Sigmoid colon (tissue), 7 donors: Measurements from ENCODE around the gene DAPK1. TPM values are rescaled to one million over a fixed set of nuclear protein-coding genes. Genes with fewer than 3 reads are reported as not detected.

Source experiments
- DNase-seq: peaks from one replicate; pipeline ENCODE4 v3.0.0-alpha.2; 2019
- H3K27ac ChIP-seq, 4 donors: fragments of 200-600 bp; sonication (generic); one replicate each; pipeline ENCODE4 v1.5.1; 2016 to 2019; ENCODE audit warnings: mild to moderate bottlenecking in 1 of 4
- H3K27me3 ChIP-seq, 3 donors: fragments of 200-600 bp; sonication (generic); one replicate each; pipeline ENCODE4 v1.5.1; 2019; ENCODE audit warnings: mild to moderate bottlenecking in 1 of 3
- H3K36me3 ChIP-seq, 4 donors: fragments of 200-600 bp; sonication (generic); one replicate each; pipeline ENCODE4 v1.5.1; 2016 to 2019
- H3K4me1 ChIP-seq, 4 donors: fragments of 200-600 bp; sonication (generic); one replicate each; pipeline ENCODE4 v1.5.1; 2017 to 2019
- H3K4me3 ChIP-seq, 4 donors: fragments of 200-600 bp; sonication (generic); one replicate each; pipeline ENCODE4 v1.5.1; 2017 to 2019; ENCODE audit warnings: mild to moderate bottlenecking in 2 of 4, moderate library complexity in 1 of 4
- H3K9me3 ChIP-seq, 4 donors: fragments of 200-600 bp in 3 of 4; sonication (generic) in 3 of 4; one replicate each; pipeline versions ENCODE4 v1.5.1 to v1.6.1; 2013 to 2019
- EP300 ChIP-seq, 4 donors: sonication (generic); formaldehyde crosslinking; IDR thresholded peaks; one replicate each; pipeline ENCODE4 v1.6.1; 2017; ENCODE audit warnings: antibody characterized with exemption in 4 of 4
- POLR2A ChIP-seq, 2 donors: fragments of 450-650 bp; IDR thresholded peaks; one replicate each; pipeline ENCODE4 v1.6.1; 2016; ENCODE audit warnings: antibody characterized with exemption in 2 of 2, mild to moderate bottlenecking in 2 of 2, moderate library complexity in 2 of 2
- POLR2AphosphoS5 ChIP-seq, 4 donors: sonication (generic); formaldehyde crosslinking; IDR thresholded peaks; one replicate each; pipeline ENCODE4 v1.6.1; 2017; ENCODE audit warnings: antibody characterized with exemption in 4 of 4
- WGBS, 2 donors: extraction: QIAGEN DNeasy Blood & Tissue Kit; methylation state at CpG; one replicate each; pipeline ENCODE4 v1.1.7; 2013; 5-methylcytosine and 5-hydroxymethylcytosine counted together
- intact Hi-C: fragments of 100-400 bp; cut with DNase I; formaldehyde crosslinking; loops from one replicate; pipeline ENCODE4 v1.15.1; 2023
- polyA plus RNA-seq, 3 donors: library from polyadenylated mRNA; stranded (reverse); fragments of 200-250 nt; gene quantifications; one replicate each; pipeline ENCODE4 v1.2.3, GENCODE V29; 2013
- total RNA-seq, 4 donors: library from RNA; depleted of rRNA; stranded (reverse); fragments of >200 nt; gene quantifications; one replicate each; pipeline ENCODE4 v1.1.0, GENCODE V29; 2016
- TF ChIP-seq, protein P1 (sequence below), 4 experiments: fragments of 450-650 bp in 3 of 4; fragments of 200-600 bp in 1 of 4; IDR thresholded peaks; one replicate each; pipeline ENCODE4 v1.5.1; 2016 to 2019; ENCODE audit warnings: antibody characterized with exemption in 4 of 4, mild to moderate bottlenecking in 3 of 4, moderate library complexity in 2 of 4
- donor health status: healthy with polysubstance abuse.
- donor health status: Bipolar disorder and iron deficiency.
- donor health status: healthy.

DAPK1 gene
- total and polyA plus RNA-seq, 7 donors: 4.8 to 92.5 (median 78.1) TPM

GRCh38 chr9:87643107-87643650 is 145.5 kb downstream of the DAPK1 start:
- WGBS, 2 donors: 84 to 93% methylated on average over 9 of the region's 9 CpGs
- H3K27ac ChIP-seq: peak overlapping the region; percentile 51 to 62 (median 55)
- intact Hi-C loops: no loop called here
- H3K27me3 ChIP-seq: no peaks in the 10 kb centered on the region
- H3K4me3 ChIP-seq: no peak overlapping the region
- no peaks in the 10 kb centered on the region for H3K9me3 ChIP-seq
- H3K4me1 ChIP-seq: peaks cover 0 to 44% (median 31%) of the 10 kb centered on the region in 4 donors
- H3K36me3 ChIP-seq: peaks cover 0 to 43% (median 13%) of the 10 kb centered on the region in 4 donors
- no peak for DNase-seq
- TF ChIP-seq POLR2AphosphoS5 (IDR thresholded peaks at IDR 0.05) (peak in 1 of 4 donors; percentile 44), EP300 (IDR thresholded peaks at IDR 0.05) (no peak), POLR2A (IDR thresholded peaks at IDR 0.05) (no peak)
- TF ChIP-seq, protein P1, sequence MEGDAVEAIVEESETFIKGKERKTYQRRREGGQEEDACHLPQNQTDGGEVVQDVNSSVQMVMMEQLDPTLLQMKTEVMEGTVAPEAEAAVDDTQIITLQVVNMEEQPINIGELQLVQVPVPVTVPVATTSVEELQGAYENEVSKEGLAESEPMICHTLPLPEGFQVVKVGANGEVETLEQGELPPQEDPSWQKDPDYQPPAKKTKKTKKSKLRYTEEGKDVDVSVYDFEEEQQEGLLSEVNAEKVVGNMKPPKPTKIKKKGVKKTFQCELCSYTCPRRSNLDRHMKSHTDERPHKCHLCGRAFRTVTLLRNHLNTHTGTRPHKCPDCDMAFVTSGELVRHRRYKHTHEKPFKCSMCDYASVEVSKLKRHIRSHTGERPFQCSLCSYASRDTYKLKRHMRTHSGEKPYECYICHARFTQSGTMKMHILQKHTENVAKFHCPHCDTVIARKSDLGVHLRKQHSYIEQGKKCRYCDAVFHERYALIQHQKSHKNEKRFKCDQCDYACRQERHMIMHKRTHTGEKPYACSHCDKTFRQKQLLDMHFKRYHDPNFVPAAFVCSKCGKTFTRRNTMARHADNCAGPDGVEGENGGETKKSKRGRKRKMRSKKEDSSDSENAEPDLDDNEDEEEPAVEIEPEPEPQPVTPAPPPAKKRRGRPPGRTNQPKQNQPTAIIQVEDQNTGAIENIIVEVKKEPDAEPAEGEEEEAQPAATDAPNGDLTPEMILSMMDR (IDR thresholded peaks at IDR 0.05): no peak

DNA sequence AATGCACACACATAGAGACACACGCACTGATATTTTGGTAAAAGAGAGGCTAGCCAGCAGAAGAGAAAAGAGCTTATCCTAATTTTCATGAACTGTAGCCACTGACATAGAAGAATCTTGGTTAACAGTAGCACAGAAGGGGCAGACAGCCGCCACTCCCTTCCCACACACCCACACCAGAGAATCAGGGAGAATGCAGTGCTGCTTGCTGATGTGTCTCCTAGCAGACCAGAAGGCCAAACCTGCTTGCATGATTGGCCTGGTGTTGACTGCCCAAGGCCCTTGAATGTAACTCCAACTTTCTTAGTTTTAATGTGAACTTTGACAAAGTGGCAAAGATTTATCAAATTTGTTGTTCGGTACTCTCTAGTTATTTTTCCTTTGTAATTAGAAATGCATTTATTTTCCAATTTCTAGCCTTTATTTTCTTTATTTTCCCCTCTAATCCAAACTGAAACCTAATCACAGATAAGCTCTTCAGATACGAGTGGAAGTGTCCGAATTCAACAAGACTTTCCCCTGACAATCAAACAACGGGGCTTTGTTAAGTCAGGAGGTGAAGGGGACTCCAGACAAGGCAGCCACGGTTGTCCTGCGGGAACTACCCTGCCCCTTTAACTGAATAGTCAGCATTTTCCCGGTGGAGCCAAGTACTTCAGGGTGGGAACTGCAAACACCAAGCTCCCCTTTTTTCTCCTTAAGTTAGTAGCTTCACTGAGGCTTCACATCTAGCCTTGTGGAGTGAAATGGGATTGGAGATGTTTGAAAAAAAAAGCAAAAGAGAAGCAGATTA is 146.3 kb downstream of the DAPK1 start:
- Histone ChIP-seq H3K27me3 (no peaks in the 10 kb centered on the region), H3K27ac (peak overlapping the region; percentile 51 to 62 (median 55)), H3K36me3 (peaks cover 7 to 47% (median 20%) of the 10 kb centered on the region in 4 donors), H3K4me3 (no peak overlapping the region), H3K9me3 (no peaks in the 10 kb centered on the region), H3K4me1 (peaks cover 0 to 42% (median 30%) of the 10 kb centered on the region in 4 donors)
- TF ChIP-seq POLR2AphosphoS5 (IDR thresholded peaks at IDR 0.05): no peak
- DNase-seq: no peak
- intact Hi-C loops: no loop called here
- 86 to 90% methylated on average over 9 of the region's 9 CpGs for WGBS, 2 donors

DNA sequence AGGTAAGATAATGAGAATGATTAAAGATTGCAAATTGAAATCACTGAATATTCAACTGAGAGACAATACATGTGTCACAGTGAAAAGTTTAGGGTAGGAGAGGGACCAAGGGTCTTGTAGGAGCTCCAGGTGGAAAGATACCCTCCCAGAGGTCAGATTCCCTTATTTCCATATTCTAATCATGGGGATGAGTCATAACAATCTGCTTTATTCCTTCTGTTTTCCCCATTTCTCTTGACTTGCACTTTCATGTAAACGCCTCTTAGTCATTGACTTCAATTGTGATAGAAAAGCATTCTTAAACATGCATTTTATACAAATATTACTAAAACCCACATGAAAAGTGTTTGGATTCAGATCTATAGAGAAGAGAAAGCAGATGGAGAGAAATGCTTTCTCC is 147.0 kb downstream of the DAPK1 start:
- peaks cover 12 to 54% (median 23%) of the 10 kb centered on the region in 4 donors for H3K36me3 ChIP-seq
- intact Hi-C loops: no loop called here
- no peak for TF ChIP-seq POLR2AphosphoS5 (IDR thresholded peaks at IDR 0.05)
- TF ChIP-seq, protein P1 (IDR thresholded peaks at IDR 0.05): no peak
- no peak for TF ChIP-seq EP300 (IDR thresholded peaks at IDR 0.05)
- no peak for TF ChIP-seq POLR2A (IDR thresholded peaks at IDR 0.05)
- H3K4me1 ChIP-seq: peaks cover 0 to 37% (median 23%) of the 10 kb centered on the region in 4 donors
- no peak overlapping the region for H3K27ac ChIP-seq
- no peak overlapping the region for H3K4me3 ChIP-seq
- DNase-seq: no peak
- WGBS, 2 donors: 89 to 94% methylated on average over 1 of the region's 1 CpG
- H3K27me3 ChIP-seq: no peaks in the 10 kb centered on the region
- no peaks in the 10 kb centered on the region for H3K9me3 ChIP-seq

DNA sequence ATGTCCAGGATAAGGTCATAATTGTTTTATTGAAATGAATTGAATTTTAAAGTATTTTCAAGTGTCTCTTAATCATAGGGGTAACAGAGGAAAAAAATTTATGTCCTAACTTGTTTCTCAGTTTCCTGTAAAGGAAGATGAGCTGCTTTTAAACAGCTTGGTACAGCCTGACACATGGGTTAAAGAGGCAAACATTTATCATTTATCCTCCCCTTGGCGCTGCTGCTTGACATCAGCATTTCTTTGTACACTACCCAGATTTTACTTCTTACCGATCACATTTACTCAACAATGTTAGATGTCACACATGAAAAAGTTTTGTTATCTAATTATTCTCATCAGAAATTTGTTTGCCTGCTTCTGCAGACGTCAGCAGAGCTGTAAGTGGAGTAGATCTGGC is 148.9 kb downstream of the DAPK1 start:
- no peaks in the 10 kb centered on the region for H3K27me3 ChIP-seq
- no peaks in the 10 kb centered on the region for H3K9me3 ChIP-seq
- peaks cover 0 to 25% (median 10%) of the 10 kb centered on the region in 4 donors for H3K4me1 ChIP-seq
- 83 to 90% methylated on average over 3 of the region's 3 CpGs for WGBS, 2 donors
- intact Hi-C loops: no loop called here
- peaks cover 12 to 60% (median 24%) of the 10 kb centered on the region in 4 donors for H3K36me3 ChIP-seq
- DNase-seq: no peak
- no peak overlapping the region for H3K4me3 ChIP-seq
- H3K27ac ChIP-seq: no peak overlapping the region
- TF ChIP-seq, protein P1 (IDR thresholded peaks at IDR 0.05): no peak
- TF ChIP-seq EP300 (IDR thresholded peaks at IDR 0.05) (no peak), POLR2AphosphoS5 (IDR thresholded peaks at IDR 0.05) (no peak), POLR2A (IDR thresholded peaks at IDR 0.05) (no peak)

DNA sequence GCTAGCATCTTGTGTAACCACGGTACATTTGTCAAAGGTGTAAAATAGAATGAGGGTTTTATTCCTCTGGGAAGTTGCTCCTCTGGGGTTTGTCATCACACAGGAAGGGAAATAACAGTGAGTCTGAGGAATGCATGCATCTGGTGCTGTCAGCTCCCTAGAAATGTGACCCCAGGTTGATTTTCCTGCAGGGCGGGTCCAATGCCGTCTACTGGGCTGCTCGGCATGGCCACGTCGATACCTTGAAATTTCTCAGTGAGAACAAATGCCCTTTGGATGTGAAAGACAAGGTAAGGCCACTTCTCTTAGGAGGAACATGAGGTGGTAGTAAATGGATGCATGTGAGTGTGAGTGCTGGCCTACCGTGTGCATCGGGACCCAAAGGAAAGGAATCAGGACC is 149.4 kb downstream of the DAPK1 start:
- WGBS, 2 donors: 80 to 84% methylated on average over 8 of the region's 8 CpGs
- peaks cover 12 to 61% (median 24%) of the 10 kb centered on the region in 4 donors for H3K36me3 ChIP-seq

More for the DNA sequence above, 149.4 kb downstream of the DAPK1 start:
- Histone ChIP-seq H3K27me3 (no peaks in the 10 kb centered on the region), H3K4me3 (no peak overlapping the region), H3K9me3 (no peaks in the 10 kb centered on the region), H3K4me1 (peaks cover 0 to 21% (median 10%) of the 10 kb centered on the region in 4 donors), H3K27ac (no peak overlapping the region)
- TF ChIP-seq, protein P1 (IDR thresholded peaks at IDR 0.05): no peak
- TF ChIP-seq POLR2A (IDR thresholded peaks at IDR 0.05): no peak
- TF ChIP-seq POLR2AphosphoS5 (IDR thresholded peaks at IDR 0.05): no peak
- TF ChIP-seq EP300 (IDR thresholded peaks at IDR 0.05): no peak
- DNase-seq: no peak
- intact Hi-C loops: no loop called here
